Right lobe of liver (tissue), 4 donors: Measurements from ENCODE around the gene DKK1.

Experiments used
- POLR2A ChIP-seq: fragments of 450-650 bp; IDR thresholded peaks from one replicate; pipeline ENCODE4 v1.6.1; 2017; ENCODE audit warnings: antibody characterized with exemption, mild to moderate bottlenecking
- TF ChIP-seq, protein P1 (sequence below), 4 donors: fragments of 200-600 bp in 3 of 4; fragments of 450-650 bp in 1 of 4; IDR thresholded peaks; one replicate each; pipeline versions ENCODE4 v1.5.1 to v1.8.0; 2016 to 2022; ENCODE audit warnings: antibody characterized with exemption in 4 of 4, mild to moderate bottlenecking in 2 of 4
- donor health status: DM: no; HTN: no; CAD: no.
- donor health status: DM: no; HTN: no; CAD: no.
- donor health status: DM: no; HTN: yes; CAD: no.

DNA sequence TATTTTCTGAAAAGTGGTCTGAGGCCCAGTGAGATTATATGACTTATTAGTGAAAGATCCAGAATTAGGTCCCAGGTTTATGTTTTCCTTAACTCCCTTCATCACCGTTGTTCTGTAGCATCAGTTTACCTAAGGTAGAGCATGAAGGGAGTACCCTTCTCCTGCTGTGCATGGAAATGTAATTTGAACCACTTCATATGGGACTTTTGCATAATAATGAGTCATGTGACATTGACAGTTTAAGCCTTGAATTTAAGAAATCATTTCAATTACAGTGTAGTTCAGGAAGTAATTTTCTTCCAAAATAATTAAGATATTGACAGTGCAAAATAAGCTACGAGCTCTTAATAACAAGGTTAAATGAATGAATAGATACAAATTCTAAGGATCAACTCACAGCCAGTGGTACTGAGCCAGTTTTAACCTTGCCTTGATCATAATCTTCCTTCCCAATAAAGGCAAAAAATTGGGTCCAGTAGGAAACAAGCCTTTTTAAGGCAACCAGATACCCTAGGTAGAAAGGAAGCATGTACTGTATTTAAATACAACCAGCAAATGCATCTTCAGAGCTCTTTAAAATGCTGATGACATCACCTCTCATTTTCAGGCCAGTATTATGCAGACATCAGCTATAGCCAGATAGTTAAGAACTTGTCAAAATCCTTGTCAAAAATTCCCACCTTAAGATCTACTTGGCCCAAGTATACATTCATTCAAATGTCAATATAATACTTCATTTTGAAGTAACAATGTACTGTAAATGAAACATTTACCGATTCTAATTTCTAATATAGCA is 48.8 kb upstream of the DKK1 start:
- TF ChIP-seq, protein P1, sequence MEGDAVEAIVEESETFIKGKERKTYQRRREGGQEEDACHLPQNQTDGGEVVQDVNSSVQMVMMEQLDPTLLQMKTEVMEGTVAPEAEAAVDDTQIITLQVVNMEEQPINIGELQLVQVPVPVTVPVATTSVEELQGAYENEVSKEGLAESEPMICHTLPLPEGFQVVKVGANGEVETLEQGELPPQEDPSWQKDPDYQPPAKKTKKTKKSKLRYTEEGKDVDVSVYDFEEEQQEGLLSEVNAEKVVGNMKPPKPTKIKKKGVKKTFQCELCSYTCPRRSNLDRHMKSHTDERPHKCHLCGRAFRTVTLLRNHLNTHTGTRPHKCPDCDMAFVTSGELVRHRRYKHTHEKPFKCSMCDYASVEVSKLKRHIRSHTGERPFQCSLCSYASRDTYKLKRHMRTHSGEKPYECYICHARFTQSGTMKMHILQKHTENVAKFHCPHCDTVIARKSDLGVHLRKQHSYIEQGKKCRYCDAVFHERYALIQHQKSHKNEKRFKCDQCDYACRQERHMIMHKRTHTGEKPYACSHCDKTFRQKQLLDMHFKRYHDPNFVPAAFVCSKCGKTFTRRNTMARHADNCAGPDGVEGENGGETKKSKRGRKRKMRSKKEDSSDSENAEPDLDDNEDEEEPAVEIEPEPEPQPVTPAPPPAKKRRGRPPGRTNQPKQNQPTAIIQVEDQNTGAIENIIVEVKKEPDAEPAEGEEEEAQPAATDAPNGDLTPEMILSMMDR (IDR thresholded peaks at IDR 0.05) = no peak
- TF ChIP-seq POLR2A = no peak
